H1 (cell line): ENCODE results near the gene SLC7A11. TPM values are rescaled to one million over a fixed set of nuclear protein-coding genes. Genes with fewer than 3 reads are reported as not detected.

ENCODE experiments used
- CTCF ChIA-PET: fragments of 300-600 bp; sonication (Branson Sonifier 250); formaldehyde crosslinking; loops from one replicate; lab custom pipeline; 2021; ENCODE audit not compliant: partially characterized antibody; lab: Charles Lee
- POLR2A ChIA-PET: fragments of 300-600 bp; sonication (Branson Sonifier 250); formaldehyde crosslinking; loops from one replicate; lab custom pipeline; 2021; ENCODE audit warnings: inconsistent platforms; ENCODE audit not compliant: partially characterized antibody; lab: Charles Lee
- DNase-seq, 2 experiments: peaks; one replicate each; pipeline versions ENCODE4 v3.0.0 to v3.0.0-alpha.2; 2010 to 2022; ENCODE audit warnings: low spot score in 2 of 2, low read depth in 1 of 2, mixed read lengths in 1 of 2
- FAIRE-seq: peaks from 2 replicates; lab custom pipeline; 2011; peaks lifted over from hg19 to GRCh38; lab: Jason Lieb, UNC
- H2AFZ ChIP-seq: 2 replicates; pipeline ENCODE4 v1.8.1; 2012; ENCODE audit warnings: low read length, inconsistent platforms
- H2AK5ac ChIP-seq: 2 replicates; pipeline ENCODE4 v1.6.1; 2013; ENCODE audit warnings: low read depth, low read length
- H2BK120ac ChIP-seq: replicated peaks from 2 replicates; pipeline ENCODE3; 2013; ENCODE audit warnings: low read depth, low read length, inconsistent platforms
- H2BK12ac ChIP-seq: 2 replicates; pipeline ENCODE4 v1.6.1; 2013; ENCODE audit warnings: low read depth, low read length
- H2BK15ac ChIP-seq: 2 replicates; pipeline ENCODE4 v1.6.1; 2013; ENCODE audit warnings: low read length
- H2BK20ac ChIP-seq: 2 replicates; pipeline ENCODE4 v1.6.1; 2013; ENCODE audit warnings: low read length
- H2BK5ac ChIP-seq: 2 replicates; pipeline ENCODE4 v1.6.1; 2013; ENCODE audit warnings: low read depth, low read length
- H3K14ac ChIP-seq: 2 replicates; pipeline ENCODE4 v1.6.1; 2013; ENCODE audit warnings: inconsistent platforms; ENCODE audit not compliant: insufficient read length
- H3K18ac ChIP-seq: 2 replicates; pipeline ENCODE4 v1.6.1; 2013; ENCODE audit warnings: low read length; ENCODE audit errors: extremely low read depth
- H3K23ac ChIP-seq: 2 replicates; pipeline ENCODE4 v1.6.1; 2013; ENCODE audit warnings: inconsistent platforms; ENCODE audit not compliant: insufficient read length
- H3K23me2 ChIP-seq: 2 replicates; pipeline ENCODE4 v1.6.1; 2013; ENCODE audit warnings: low read depth, low read length
- H3K27ac ChIP-seq: 2 replicates; pipeline ENCODE4 v1.6.1; 2011; ENCODE audit warnings: low read depth, low read length, inconsistent platforms
- H3K27me3 ChIP-seq, 4 experiments: replicated peaks in 1 of 4; 1 replicate in 1 of 4; 2 replicates in 3 of 4; pipeline versions ENCODE4 v1.6.1 to v1.8.1; 2011 to 2013; ENCODE audit warnings: low read length in 3 of 4, mild to moderate bottlenecking in 3 of 4, inconsistent platforms in 2 of 4, mixed read lengths in 2 of 4, moderate library complexity in 1 of 4; ENCODE audit not compliant: control insufficient read depth in 3 of 4, insufficient read depth in 3 of 4; ENCODE audit errors: extremely low read depth in 1 of 4
- H3K36me3 ChIP-seq, 4 experiments: 2 replicates each; pipeline versions ENCODE4 v1.6.1 to v1.8.1; 2011 to 2013; ENCODE audit warnings: mild to moderate bottlenecking in 4 of 4, low read length in 3 of 4, moderate library complexity in 2 of 4, control low read depth in 1 of 4, inconsistent platforms in 1 of 4; ENCODE audit not compliant: insufficient read depth in 4 of 4, control insufficient read depth in 2 of 4
- H3K4ac ChIP-seq: replicated peaks from 2 replicates; pipeline ENCODE3; 2013; ENCODE audit warnings: low read length, low read depth, mixed read lengths, inconsistent platforms; ENCODE audit not compliant: insufficient read length
- H3K4me1 ChIP-seq, 4 experiments: replicated peaks in 1 of 4; 1 replicate in 1 of 4; 2 replicates in 3 of 4; pipeline versions ENCODE4 v1.6.1 to v1.8.1; 2011 to 2013; ENCODE audit warnings: low read length in 3 of 4, inconsistent platforms in 2 of 4, mixed read lengths in 1 of 4; ENCODE audit not compliant: insufficient read depth in 4 of 4, control insufficient read depth in 3 of 4
- H3K4me2 ChIP-seq, 2 experiments: 2 replicates each; pipeline versions ENCODE4 v1.6.1 to v1.8.1; 2011 to 2013; ENCODE audit warnings: low read depth in 2 of 2, low read length in 2 of 2, control low read depth in 1 of 2, inconsistent platforms in 1 of 2, mild to moderate bottlenecking in 1 of 2; ENCODE audit not compliant: insufficient read depth in 1 of 2
- H3K4me3 ChIP-seq, 4 experiments: fragments of 200-600, 300-600 bp in 1 of 4; sonication (generic), shearing (Covaris generic), sonication (Bioruptor Twin) in 1 of 4; 2 replicates each; pipeline versions ENCODE4 v1.5.1 to v1.8.1; 2011 to 2016; ENCODE audit warnings: low read length in 4 of 4, low read depth in 3 of 4, control low read depth in 2 of 4, inconsistent platforms in 2 of 4, mild to moderate bottlenecking in 2 of 4, mixed read lengths in 1 of 4, moderate library complexity in 1 of 4; ENCODE audit not compliant: insufficient read depth in 2 of 4; ENCODE audit errors: extremely low read depth in 1 of 4
- H3K56ac ChIP-seq: replicated peaks from 2 replicates; pipeline ENCODE3; 2013; ENCODE audit warnings: low read depth, mild to moderate bottlenecking, mixed read lengths, low read length, inconsistent platforms; ENCODE audit not compliant: insufficient read length
- H3K79me1 ChIP-seq: 2 replicates; pipeline ENCODE4 v1.6.1; 2013; ENCODE audit warnings: low read depth, low read length, control low read depth
- H3K79me2 ChIP-seq, 2 experiments: 2 replicates each; pipeline versions ENCODE4 v1.6.1 to v1.8.1; 2012 to 2013; ENCODE audit warnings: low read length in 2 of 2, mild to moderate bottlenecking in 2 of 2, inconsistent platforms in 1 of 2; ENCODE audit not compliant: insufficient read depth in 2 of 2, control insufficient read depth in 1 of 2
- H3K9ac ChIP-seq, 4 experiments: replicated peaks in 1 of 4; 1 replicate in 1 of 4; 2 replicates in 3 of 4; pipeline versions ENCODE4 v1.6.1 to v1.8.1; 2011 to 2013; ENCODE audit warnings: low read depth in 3 of 4, low read length in 3 of 4, control low read depth in 2 of 4, mild to moderate bottlenecking in 2 of 4, moderate library complexity in 2 of 4, inconsistent platforms in 1 of 4; ENCODE audit errors: extremely low read depth in 1 of 4
- H3K9me3 ChIP-seq, 2 experiments: 2 replicates each; pipeline versions ENCODE4 v1.6.1 to v1.8.1; 2012 to 2013; ENCODE audit warnings: mild to moderate bottlenecking in 2 of 2, moderate library complexity in 2 of 2, control low read depth in 1 of 2, inconsistent platforms in 1 of 2, low read depth in 1 of 2, low read length in 1 of 2, mixed read lengths in 1 of 2; ENCODE audit not compliant: insufficient read depth in 2 of 2
- H4K20me1 ChIP-seq, 2 experiments: replicated peaks in 1 of 2; 2 replicates each; pipeline versions ENCODE3 to v1.8.1; 2011 to 2013; ENCODE audit warnings: inconsistent platforms in 2 of 2, low read length in 2 of 2, mild to moderate bottlenecking in 1 of 2; ENCODE audit not compliant: insufficient read depth in 2 of 2, control insufficient read depth in 1 of 2
- H4K5ac ChIP-seq: 2 replicates; pipeline ENCODE4 v1.6.1; 2013; ENCODE audit warnings: low read length, low read depth, mixed read lengths, inconsistent platforms; ENCODE audit not compliant: insufficient read length
- H4K8ac ChIP-seq: 2 replicates; pipeline ENCODE4 v1.8.0; 2013; ENCODE audit warnings: mild to moderate bottlenecking, moderate library complexity, low read length, inconsistent platforms; ENCODE audit not compliant: insufficient read depth; ENCODE audit errors: extremely low read depth
- H4K91ac ChIP-seq: replicated peaks from 2 replicates; pipeline ENCODE3; 2013; ENCODE audit warnings: low read length, mixed read lengths, inconsistent platforms; ENCODE audit not compliant: insufficient read length
- BRCA1 ChIP-seq: IDR thresholded peaks from 2 replicates; pipeline ENCODE4 v1.6.1; 2012; ENCODE audit warnings: low read depth, low read length, improper control_type of control experiment
- EP300 ChIP-seq, 2 experiments: IDR thresholded peaks; 1 replicate in 1 of 2; 2 replicates in 1 of 2; pipeline ENCODE4 v1.6.1; 2011 to 2012; ENCODE audit warnings: low read depth in 2 of 2, low read length in 2 of 2, mild to moderate bottlenecking in 2 of 2, borderline replicate concordance in 1 of 2, inconsistent platforms in 1 of 2, moderate library complexity in 1 of 2
- FOSL1 ChIP-seq: IDR thresholded peaks from 2 replicates; pipeline ENCODE4 v1.6.1; 2011; ENCODE audit warnings: mild to moderate bottlenecking, low read depth, low read length, moderate library complexity; ENCODE audit not compliant: insufficient read depth
- HDAC6 ChIP-seq: IDR thresholded peaks from one replicate; pipeline ENCODE4 v1.7.1; 2012; ENCODE audit warnings: low read depth, mild to moderate bottlenecking, inconsistent platforms, low read length, moderate library complexity
- JUND ChIP-seq: IDR thresholded peaks from 2 replicates; pipeline ENCODE4 v1.6.1; 2011; ENCODE audit warnings: mild to moderate bottlenecking, improper control_type of control experiment, low read length
- SAP30 ChIP-seq: fragments of 300-600 bp; sonication (generic); IDR thresholded peaks from 2 replicates; pipeline ENCODE4 v1.7.1; 2012; ENCODE audit warnings: low read length, moderate library complexity, mild to moderate bottlenecking, inconsistent platforms; ENCODE audit not compliant: insufficient read depth, insufficient replicate concordance
- SP2 ChIP-seq: IDR thresholded peaks from 2 replicates; pipeline ENCODE4 v1.6.1; 2012; ENCODE audit warnings: mild to moderate bottlenecking, low read length, inconsistent platforms
- SRF ChIP-seq: IDR thresholded peaks from 2 replicates; pipeline ENCODE4 v1.6.1; 2011; ENCODE audit warnings: mild to moderate bottlenecking, low read depth, low read length, moderate library complexity
- TAF7 ChIP-seq: optimal IDR thresholded peaks from 2 replicates; pipeline ENCODE3; 2011; ENCODE audit warnings: low read depth, mild to moderate bottlenecking, inconsistent platforms, low read length, moderate library complexity, borderline replicate concordance
- WGBS, 2 experiments: shearing (Covaris generic) in 1 of 2; methylation state at CpG; one replicate each; pipeline versions ENCODE4 v1.1.6 to v1.1.7; 2013 to 2015; ENCODE audit warnings: low lambda C conversion rate in 2 of 2, mixed read lengths in 2 of 2, inconsistent platforms in 1 of 2, low coverage in 1 of 2, missing lambda C conversion rate in 1 of 2; ENCODE audit not compliant: insufficient replicate concordance in 2 of 2, insufficient coverage in 1 of 2, insufficient read length in 1 of 2; ENCODE audit errors: extremely low coverage in 1 of 2, missing lambda C conversion rate in 1 of 2; 5-methylcytosine and 5-hydroxymethylcytosine counted together
- polyA plus RNA-seq, 7 experiments: library from polyadenylated mRNA; depleted of rRNA in 3 of 7; stranded (reverse) in 5 of 7; unstranded in 2 of 7; fragments of >200 nt in 5 of 7; fragments of 200-250 nt in 2 of 7; gene quantifications; 1 replicate in 5 of 7; 2 replicates in 1 of 7; 4 replicates in 1 of 7; pipeline versions ENCODE4 v1.2.1 to v1.2.3, GENCODE V29; 2011 to 2013; ENCODE audit warnings: missing spikeins in 2 of 7, mixed read lengths in 2 of 7
- total RNA-seq: library from RNA; stranded (reverse); fragmentation: NEBNext Ultra II Directional; extraction: Animal tissue kit (Norgen Biotek cat#: 25700); gene quantifications from 2 replicates; pipeline ENCODE4 v1.2.1, GENCODE V29; 2021

The SLC7A11 gene
- total and polyA plus RNA-seq, 2 of the 8 experiments (the other 6 are each of a cell fraction or from before 2014, with no cell fraction given): 6.6 to 17.0 TPM

- Histone ChIP-seq H3K56ac (no peak overlapping the region), H2BK5ac (peak overlapping the region; percentile 38; the same call in 1 of the 2 replicates), H3K4ac (no peak overlapping the region), H2BK120ac (peak overlapping the region; percentile 18), H2BK20ac (peak overlapping the region; percentile 17; the same call in 1 of the 2 replicates), H3K36me3 (no peaks in the 10 kb centered on the region; a peak in 1 of 8 replicates), H2BK15ac (no peak overlapping the region), H3K27ac (no peak overlapping the region), H2AFZ (peak overlapping the region; percentile 96), H4K91ac (no peak overlapping the region), H3K18ac (no peak overlapping the region), H3K23me2 (no peaks in the 10 kb centered on the region), H3K27me3 (peaks cover 0 to 1% (median 0%) of the 10 kb centered on the region in 4 experiments; a peak in 1 of 7 replicates), H3K79me1 (no peaks in the 10 kb centered on the region), H3K79me2 (no peaks in the 10 kb centered on the region), H3K4me1 (peaks cover 2 to 17% (median 10%) of the 10 kb centered on the region in 4 experiments; a peak in 3 of 7 replicates), H2AK5ac (no peak overlapping the region; the same call in 1 of the 2 replicates), H3K9ac (no peak overlapping the region), H3K4me2 (no peak overlapping the region), H4K5ac (no peak overlapping the region), H2BK12ac (no peak overlapping the region; the same call in 1 of the 2 replicates), H4K20me1 (no peaks in the 10 kb centered on the region), H3K23ac (no peak overlapping the region), H3K4me3 (no peak overlapping the region), H3K14ac (no peak overlapping the region), H4K8ac (no peak overlapping the region), H3K9me3 (no peaks in the 10 kb centered on the region)
- ChIA-PET CTCF (interaction anchor here (1.0 kb wide), 1 partner anchor 14 kb away, joined by 3 read pairs; no protein-coding TSS in a partner anchor), POLR2A (no interaction called here)
- WGBS, 2 experiments: 83% methylated on average over 2 of the region's 2 CpGs; no CpG with 5 or more reads in 1 of the 2 experiments
- TF ChIP-seq EP300 (IDR thresholded peaks at IDR 0.05; ENCODE audit: borderline replicate concordance in 1 of 2, low read depth in 2 of 2, low read length in 2 of 2): no peak
- TF ChIP-seq BRCA1: no peak
- no peak for TF ChIP-seq JUND
- no peak for TF ChIP-seq HDAC6
- TF ChIP-seq SRF: no peak
- TF ChIP-seq SP2: no peak
- no peak for TF ChIP-seq TAF7
- TF ChIP-seq SAP30: no peak
- no peak for TF ChIP-seq FOSL1
- FAIRE-seq (no peak), DNase-seq (no peak)
These were observed 127.1 kb downstream of the SLC7A11 start for GRCh38 chr4:138115053-138115452.
